GM19395 (cell line): ENCODE data around the gene TP53BP1.

Experiments used
- ATAC-seq: cut with Tn5 transposase; IDR thresholded peaks from one replicate; pipeline ENCODE4 v1.9.1; 2021; ENCODE audit warnings: mild to moderate bottlenecking, moderate library complexity; ENCODE audit not compliant: unreplicated experiment

TP53BP1 gene

DNA sequence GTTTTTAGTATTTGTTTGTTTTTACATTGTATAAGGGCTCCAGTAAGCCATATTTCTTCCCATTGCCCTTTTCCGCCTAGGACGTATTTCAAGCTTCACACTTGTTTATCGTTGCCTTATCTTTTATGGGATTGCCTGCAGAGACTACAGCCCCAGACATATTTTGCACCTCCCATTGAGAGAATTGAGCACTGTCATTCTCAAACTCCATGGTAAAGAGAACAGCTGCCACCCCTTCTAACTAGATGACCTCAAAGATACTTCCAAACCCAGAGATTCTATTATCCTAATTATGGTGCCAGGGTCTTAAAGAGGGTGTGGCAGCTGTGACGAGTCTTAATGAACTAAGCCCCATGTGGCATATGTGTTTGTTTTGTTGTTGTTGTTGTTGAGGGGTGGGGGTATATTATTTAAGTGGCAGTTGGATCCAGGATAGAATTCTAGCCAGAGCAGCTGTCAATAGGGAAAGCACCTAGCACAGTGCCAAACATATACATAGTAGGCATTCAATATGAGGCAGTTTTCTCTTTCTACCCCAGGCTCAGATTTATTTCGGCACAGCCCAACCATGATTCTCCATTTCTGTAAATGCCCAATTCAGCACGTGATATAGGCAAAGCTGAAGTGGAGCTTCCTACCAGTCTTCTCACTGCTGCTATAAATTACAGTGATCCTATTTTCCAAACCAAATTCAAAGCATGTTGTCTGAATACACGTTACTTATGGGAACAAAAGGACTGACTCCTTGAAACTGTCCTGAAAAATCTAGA is 932 bp upstream of the TP53BP1 start:
- ATAC-seq, result no peak

DNA sequence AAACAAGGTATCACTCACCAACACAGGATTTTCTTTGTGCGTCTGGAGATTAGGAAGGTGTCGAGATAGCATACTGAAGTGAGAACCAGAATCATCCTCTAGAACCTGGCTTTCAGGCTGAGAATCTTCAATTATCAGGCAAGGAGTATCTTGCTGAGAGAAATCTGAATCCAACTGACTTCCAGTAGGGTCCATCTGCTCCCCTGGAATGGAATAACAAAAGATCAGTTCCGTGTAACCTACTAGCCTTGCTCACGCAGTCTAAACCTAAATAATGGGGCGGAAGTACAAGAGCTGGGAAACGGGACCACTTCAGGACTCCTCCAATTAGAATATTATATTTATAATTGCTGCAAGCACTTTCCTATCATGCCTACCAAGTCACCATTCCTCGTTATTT is 690 bp downstream of the TP53BP1 start:
- no peak for ATAC-seq

DNA sequence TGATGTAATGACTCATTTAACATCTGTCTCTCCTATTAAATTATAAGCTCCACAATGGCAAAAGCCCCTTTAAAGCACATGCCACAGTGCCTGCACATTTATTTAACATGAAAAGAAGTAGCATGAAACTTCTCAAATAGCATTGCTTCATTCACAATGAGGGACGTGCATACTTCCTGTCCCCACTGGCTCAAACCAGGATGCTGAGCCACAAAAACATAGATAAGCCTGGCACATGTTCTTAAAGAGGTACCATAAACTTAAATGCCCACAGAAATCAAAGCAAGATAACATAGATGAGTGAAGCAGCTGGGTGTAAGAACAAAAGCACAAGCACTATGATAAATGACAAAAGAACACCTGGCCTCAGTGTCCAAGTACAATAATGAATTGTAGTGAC is 3.8 kb downstream of the TP53BP1 start:
- no peak for ATAC-seq

DNA sequence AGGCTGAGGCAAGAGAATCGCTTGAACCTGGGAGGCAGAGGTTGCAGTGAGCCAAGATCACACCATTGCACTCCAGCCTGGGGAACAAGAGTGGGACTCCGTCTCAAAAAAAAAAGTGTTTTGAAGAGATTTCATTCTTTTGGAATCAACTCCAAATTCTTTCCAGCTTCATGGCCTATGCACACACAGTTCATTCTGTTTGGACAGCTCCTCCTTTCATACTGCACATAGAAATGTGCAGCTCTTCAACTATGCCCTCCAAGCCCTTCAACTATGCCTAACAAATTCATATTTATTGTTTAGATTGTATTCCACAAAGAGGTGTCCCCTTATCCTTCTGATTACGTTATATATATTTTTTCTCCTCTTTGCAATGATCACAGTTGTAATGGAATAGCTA is 4.2 kb downstream of the TP53BP1 start:
- ATAC-seq, result no peak

DNA sequence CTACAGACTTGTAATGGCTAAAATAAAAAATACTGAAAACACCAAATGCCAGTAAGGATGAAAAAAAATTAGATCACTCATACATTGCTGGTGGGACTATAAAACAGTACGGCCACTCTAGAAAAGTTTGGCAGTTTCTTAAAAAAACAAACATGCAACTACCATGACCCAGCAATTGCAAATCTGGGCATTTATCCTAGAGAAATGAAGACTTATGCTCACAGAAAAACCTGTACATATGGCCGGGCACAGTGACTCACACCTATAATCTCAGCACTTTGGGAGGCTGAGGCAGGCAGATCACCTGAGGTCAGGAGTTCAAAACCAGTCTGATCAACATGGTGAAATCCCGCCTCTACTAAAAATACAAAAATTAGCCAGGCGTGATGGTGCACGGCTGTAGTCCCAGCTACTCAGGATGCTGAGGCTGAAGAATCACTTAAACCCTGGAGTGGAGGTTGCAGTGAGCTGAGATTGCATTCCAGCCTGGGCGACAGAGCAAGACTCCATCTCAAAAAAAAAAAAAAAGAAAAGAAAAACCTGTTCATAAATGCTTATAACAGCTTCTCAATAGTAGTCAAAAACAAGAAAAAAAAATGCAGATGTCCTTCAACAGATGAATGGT is 5.6 kb downstream of the TP53BP1 start:
- no peak for ATAC-seq

DNA sequence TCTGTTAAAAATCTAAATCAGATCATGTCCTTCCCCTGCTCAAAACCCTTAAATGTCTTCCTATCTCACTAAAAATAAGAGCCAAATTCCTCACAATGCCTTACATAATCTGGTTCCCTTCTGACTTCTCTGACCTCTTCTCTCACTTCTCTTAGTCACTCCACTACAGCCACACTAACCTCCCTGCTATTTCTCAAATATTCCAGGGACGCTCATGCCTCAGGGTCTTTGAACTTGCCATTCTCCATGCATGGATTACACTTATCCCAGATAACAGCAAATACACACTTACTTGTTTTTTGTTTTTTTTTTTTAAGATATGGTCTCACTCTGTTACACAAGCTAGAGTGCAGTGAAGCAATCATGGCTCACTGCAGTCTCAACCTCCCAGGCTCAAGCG is 8.5 kb downstream of the TP53BP1 start:
- ATAC-seq, result no peak

DNA sequence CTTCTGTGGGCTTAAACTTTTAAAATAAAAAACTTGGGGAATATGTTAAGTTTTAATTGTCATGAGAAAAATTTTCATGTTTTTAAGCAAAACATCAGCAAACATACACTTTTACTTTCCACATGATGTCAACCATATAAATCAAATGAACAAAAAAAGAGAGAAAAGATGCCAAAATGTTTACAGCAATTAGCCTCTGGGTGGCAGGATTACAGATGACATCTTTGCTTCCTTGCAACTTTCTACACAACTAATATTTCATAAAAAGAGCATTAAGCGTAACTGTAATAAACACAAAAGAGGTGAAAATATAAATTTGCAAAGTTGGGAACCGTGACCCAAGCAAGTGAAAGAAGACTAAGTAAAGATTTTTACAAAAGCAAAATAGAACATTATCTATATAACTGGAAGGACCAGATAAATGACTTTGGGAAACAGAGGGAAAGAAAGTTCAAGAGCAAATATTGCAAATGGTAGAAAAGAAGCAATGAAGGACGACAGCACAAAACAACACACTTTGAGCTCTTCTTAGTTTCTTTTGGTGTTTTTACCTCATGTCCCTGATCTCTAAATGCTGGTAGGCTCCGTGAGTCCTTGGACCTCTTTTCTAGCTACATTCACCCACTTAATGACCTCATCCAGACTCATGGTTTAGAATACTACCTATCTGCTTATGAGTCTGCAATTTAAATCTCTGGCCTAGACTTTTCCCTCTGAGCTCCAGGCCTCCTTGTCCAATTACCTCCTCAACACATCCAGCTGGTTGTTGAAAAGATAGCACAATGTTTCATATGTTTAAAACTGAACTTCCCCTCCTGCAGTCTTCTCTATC is 9.4 kb downstream of the TP53BP1 start:
- ATAC-seq, result no peak

DNA sequence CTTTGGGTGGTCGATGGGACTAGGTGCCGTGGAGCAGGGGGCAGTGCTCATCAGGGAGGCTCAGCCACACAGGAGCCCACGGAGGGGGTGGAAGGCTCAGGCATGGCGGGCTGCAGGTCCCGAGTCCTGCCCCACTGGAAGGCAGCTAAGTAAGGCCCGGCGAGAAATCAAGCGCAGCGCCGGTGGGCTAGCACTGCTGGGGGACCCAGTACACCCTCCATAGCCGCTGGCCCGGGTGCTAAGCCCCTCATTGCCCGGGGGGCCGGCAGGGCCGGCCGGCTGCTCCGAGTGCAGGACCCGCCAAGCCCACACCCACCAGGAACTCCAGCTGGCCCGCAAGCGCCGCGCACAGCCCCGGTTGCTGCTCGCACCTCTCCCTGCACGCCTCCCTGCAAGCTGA is 19.1 kb downstream of the TP53BP1 start:
- ATAC-seq, result no peak

DNA sequence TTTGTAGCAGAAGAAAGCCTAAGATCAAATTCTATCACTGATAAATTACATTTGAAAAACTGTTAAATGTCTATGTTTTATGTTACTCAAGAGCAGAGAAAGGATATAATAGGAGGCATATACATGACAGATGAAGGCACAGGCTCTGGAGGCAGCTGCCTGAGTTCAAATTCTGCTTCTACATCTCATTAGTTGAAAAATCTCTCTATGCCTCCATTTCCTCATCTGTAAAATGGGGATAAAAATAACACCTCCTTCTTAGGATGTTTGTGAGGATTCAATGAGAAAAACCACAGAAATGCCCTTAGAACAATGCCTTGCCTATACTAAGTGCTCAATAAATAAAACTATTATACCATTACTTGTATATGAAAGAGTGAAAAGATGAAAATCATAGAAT is 21.0 kb downstream of the TP53BP1 start:
- ATAC-seq, result no peak

DNA sequence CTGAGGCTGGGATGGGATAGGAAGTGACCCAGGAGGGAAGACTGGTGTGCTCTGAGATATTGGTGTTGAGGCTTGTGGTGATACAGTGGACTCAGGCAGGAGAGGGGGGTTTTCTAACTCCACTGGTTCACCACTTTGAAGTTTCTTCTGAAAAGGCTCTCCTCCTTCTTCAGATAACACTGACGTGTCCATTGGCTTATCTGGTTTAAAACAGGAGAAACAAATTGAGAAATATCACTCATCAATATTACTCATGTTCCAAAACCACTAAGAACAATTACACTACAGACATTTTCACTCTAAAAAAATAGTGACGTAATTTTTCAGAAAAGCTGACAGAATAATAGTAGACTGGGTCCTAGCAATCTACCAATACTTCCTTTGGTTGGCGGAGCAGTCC is 23.1 kb downstream of the TP53BP1 start:
- no peak for ATAC-seq

DNA sequence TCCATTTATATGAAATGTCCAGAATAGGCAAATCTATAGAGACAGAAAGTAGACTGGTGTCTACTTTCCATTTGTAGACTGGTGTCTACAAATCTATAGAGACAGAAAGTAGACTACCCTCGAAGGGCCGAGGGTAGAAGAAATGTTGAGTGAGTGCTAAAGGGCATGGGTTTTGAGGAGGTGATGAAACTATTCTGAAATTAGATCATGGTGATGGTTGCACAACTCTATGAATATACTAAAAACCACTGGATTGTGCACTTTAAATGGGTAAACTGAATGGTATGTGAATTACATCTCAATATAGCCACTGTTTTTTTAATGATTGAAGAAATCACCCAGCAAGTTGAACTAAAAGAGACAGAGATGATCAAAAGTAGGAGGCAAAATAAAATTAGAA is 27.9 kb downstream of the TP53BP1 start:
- ATAC-seq, result no peak

DNA sequence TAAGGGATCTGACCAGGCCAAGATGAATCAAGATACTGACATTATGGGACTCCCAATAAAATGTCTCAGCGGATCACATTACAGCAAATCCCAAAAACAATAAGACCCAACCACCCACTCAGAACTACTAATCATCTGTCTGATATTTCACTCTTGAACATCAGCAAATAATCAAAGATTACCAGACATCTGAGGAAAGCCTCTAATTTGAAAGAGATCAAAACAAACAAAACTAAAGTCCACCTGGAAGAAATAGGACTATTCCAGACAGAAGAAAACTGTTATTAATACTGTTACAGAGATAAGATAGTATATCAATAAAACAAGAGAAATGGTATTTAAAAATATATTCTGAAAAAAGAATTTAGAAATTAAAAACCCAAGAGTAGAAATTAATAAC is 29.0 kb downstream of the TP53BP1 start:
- no peak for ATAC-seq

DNA sequence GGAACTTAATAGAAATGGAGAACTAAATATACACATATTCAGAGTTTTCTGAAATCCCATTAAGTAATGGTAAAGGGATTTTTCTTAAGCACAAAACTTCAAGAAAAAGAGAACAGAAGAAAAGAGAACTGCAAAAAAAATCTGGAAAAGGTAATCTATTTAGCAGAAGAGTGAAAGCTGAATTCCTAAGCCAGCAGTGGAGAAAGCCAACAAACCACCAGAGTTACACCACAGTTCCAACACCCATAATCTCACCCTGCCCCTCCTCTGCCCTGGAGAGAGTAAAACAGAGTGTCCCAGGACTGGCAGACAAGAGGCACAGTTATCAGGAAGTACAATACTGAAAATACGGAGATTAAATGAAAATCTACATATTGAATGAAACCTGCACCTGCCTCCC is 29.4 kb downstream of the TP53BP1 start:
- no peak for ATAC-seq

DNA sequence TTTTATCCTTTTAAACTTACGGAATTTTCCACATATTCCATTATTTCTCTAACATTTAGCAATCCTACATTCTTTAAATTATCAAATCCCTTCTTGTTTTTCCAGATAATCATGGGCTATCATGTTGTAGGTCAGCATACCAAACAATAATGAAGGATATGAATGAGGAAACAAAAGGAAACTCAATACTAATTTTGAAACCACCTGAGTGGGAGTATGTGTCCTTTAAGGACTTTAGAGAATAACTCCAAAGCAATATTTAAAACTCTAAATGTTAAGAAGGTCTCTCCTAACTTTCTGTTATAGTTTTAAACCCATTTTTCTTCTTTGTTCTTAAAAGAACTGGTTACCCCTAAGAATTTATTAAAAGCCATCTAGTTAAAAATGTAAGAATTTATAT is 43.0 kb downstream of the TP53BP1 start:
- no peak for ATAC-seq

DNA sequence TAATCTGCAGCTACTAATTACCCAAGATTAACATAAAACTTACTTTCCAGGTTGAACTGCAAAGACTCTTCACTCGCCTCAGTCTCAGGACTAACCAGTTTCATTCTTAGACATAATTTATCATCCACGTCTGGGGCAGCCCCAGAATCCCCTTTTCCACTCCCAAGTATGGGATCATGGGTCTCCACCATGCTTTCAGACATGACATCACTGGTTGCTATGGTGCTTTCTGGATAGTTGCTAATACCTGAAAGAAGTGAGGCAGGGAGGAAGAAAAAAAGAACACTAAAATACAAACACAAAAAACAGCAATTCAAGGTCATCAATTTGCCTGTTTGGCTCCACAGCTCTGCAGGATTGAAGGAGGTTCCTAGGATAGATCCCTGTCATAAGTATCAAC is 46.6 kb downstream of the TP53BP1 start:
- no peak for ATAC-seq

DNA sequence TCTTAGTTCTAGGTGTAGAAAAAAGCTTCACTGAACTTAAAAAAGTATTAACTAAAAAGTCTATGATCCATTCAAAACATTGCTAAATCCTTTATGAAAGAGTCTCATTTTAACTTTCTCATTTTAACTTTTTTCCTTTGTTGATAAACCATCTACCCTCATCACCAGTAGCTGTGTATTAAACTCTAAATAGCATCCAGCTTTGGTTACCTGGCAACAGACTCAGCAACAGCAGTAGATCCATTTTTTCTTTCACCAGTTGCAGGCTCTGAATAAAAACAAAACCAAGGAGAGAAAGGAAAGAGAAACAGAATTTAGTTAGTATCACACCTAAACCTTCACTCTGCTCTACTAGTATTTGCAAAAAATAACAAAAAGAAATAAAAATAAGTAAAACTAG is 51.6 kb downstream of the TP53BP1 start:
- no peak for ATAC-seq

DNA sequence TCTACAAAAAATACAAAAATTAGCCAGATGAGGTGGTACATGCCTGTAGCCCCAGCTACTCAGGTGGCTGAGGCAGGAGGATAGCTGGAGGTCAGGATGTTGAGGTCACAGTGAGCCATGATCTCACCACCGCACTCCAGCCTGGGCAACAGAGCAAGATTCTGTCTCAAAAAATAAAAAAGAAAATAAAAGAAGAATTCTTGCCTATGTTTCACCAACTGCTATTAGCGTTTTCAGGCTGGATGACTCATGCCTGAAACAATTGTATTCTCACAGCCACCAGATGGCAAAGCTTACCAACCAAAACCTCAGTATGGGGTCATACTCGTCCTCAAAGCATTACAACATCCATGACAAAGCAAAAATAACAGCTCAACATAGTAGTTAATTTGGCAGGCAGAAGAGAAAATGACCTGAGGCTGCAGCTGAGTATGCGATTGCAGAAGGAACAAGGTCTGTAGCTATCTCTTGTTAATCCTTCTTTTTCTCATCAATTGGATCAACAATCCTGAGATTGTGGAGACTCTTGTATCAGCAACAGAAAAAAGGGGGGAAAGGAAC is 52.2 kb downstream of the TP53BP1 start:
- no peak for ATAC-seq

DNA sequence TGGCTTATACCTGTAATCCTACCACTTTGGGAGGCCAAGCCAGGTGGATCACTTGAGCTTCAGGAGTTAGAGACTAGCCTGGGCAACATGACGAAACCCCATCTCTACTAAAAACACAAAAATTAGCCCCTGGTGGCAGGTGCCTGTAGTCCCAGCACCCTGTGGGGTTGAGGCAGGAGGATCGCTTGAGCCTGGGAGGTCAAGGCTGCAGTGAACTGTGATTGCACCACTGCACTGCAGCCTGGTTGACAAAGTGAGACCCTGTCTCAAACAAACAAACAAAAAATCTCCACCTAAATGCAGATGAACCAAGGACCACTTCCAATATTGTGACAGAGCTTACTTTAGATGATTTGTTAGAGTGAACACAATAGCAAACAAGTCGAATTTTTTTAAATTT is 53.7 kb downstream of the TP53BP1 start:
- no peak for ATAC-seq

DNA sequence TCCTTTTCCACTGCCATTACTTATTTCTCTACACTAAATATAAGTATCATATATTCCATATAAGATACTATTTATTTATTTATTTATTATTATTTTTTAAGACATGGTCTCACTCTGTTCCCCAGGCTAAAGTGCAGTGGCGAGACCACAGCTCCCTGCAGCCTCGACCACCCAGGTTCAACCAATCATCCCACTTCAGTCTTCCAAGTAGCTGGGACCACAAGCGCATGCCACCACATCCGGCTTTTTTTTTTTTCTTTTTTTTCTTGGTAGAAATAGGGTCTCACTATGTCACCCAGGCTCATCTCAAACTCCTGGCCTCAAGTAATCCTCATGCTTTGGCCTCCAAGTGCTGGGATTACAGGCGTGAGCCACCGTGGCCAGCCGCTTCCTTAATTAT is 56.6 kb downstream of the TP53BP1 start:
- ATAC-seq, result no peak

DNA sequence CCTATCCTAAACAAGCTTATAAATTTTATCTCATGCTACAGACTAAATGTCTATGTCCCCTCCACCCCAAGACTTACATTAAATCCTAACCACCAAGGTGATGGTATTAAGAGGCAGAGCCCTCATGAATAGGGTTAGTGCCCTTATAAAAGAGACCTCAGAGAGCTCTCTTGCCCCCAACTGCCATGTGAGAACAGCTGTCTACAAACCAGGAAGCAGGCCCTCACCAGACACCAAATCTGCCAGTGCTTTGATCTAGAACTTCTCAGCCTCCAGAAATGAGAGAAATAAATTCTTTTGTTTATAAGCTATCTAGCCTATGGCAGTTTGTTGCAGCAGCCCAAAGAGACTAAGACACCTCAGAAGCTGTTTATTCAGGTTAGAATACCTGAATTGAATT is 58.5 kb downstream of the TP53BP1 start:
- ATAC-seq, result no peak

DNA sequence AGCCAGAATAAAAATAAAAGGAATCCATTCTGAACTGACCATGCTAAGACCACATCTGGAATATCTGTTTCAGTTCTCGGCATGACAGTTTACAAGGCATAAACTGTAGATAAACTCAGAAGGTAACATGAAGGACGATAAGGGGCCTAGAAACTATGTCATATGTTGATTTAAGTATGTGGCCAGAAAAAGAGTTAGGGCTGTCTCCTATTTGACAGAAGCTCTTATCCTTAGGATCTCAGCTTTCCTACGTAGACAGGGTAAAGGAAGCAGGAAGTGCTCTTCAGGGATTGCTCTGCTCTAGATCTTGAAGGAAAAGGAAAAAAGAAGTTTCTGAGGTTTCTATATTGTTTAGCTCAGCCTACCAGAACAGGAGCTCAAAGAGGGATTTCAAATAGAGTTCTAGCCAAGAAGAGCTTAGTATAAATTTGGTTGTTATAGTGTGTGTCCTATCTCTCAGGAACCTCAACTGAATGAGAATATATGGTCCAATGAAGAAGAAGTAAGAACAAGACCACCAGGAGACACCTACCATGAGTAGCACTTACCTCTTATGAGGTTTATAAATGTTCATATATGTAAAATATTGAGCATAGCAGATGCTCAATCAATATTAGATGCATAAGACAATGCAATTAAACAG is 59.2 kb downstream of the TP53BP1 start:
- ATAC-seq, result no peak
